ENCODE results near the gene TBC1D22A. TPM values are rescaled to one million over a fixed set of nuclear protein-coding genes. Genes with fewer than 3 reads are reported as not detected.
"Not testable (repeated sequence)": the region's sequence is repeated elsewhere in the genome, so short reads cannot be mapped to it uniquely, and the experiment has no call there.

The TBC1D22A gene
- total RNA-seq, 2 experiments from 2014 or later, result 36.0 to 38.0 TPM

DNA sequence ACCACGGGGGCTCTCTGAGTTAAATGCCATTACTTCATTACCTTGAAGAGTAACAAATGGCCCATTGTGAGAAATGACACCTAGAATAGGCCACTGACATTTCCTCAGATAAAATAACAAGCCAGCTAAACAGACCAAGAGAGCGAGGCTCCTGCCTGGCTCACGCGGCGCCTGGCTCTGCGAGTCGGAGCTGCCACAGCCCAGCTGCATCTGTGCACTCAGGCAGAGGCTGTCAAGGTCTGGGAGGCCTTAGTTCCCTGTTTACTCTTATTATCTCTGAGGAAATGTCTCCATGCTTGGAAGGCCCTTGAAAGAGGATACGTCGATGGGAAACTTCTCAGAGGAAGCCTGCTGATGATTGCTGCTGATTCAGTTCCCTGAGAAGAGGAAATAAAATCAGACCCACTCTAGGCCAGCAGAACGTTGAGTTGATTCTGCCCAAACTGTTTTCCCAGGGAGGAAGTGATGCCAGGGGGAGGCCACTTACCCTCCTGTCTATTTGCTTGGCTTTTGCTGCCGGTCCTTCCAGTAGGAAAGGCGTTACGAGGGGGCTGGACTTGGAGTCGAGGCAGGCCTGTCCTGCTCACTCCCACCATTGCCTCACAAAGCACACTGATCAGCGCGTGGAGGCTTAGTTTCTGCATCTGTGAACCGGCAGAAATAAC lies 208.8 kb downstream of the TBC1D22A start:
- Mint-ChIP-seq H3K4me1 (peaks cover 21% of the 10 kb centered on the region), H3K36me3 (ENCODE audit: low read depth) (peaks cover 12% of the 10 kb centered on the region), H3K27ac (no peak overlapping the region), H3K4me3 (no peak overlapping the region), H3K27me3 (no peaks in the 10 kb centered on the region), H3K9me3 (ENCODE audit: low read depth) (no peaks in the 10 kb centered on the region)
- intact Hi-C loops (cut with DNase I, micrococcal nuclease), result no loop called here
- ChIA-PET POLR2A (interaction anchor here (0.7 kb wide), 1 partner anchor 44 kb away, joined by 3 read pairs; no protein-coding TSS in a partner anchor), CTCF (no interaction called here)
- ATAC-seq (no peak), DNase-seq (no peak)

DNA sequence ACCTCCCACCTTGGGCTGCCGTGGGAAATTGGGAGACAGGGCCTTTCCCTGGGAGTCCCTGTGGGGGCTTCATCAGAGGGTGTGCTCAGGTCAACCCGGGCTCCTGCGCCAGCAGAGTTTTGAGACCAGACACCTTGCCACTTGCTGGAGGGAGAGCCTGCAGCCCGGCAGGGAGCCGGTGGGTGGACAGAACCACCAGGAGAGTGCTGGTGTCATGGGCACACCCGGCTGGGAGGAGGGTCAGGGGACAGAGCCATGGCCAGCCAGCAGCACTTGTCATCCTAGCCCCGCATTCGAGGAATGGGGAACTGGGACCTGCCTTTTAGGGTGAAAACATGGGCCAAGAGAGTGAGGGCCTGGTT lies 209.3 kb downstream of the TBC1D22A start:
- Mint-ChIP-seq H3K4me3 (no peak overlapping the region), H3K4me1 (peaks cover 21% of the 10 kb centered on the region), H3K27me3 (no peaks in the 10 kb centered on the region), H3K9me3 (ENCODE audit: low read depth) (no peaks in the 10 kb centered on the region), H3K27ac (no peak overlapping the region), H3K36me3 (ENCODE audit: low read depth) (peaks cover 14% of the 10 kb centered on the region)
- ChIA-PET CTCF (no interaction called here), POLR2A (no interaction called here)
- ATAC-seq (no peak), DNase-seq (no peak)
- intact Hi-C loops (cut with DNase I, micrococcal nuclease), result no loop called here

DNA sequence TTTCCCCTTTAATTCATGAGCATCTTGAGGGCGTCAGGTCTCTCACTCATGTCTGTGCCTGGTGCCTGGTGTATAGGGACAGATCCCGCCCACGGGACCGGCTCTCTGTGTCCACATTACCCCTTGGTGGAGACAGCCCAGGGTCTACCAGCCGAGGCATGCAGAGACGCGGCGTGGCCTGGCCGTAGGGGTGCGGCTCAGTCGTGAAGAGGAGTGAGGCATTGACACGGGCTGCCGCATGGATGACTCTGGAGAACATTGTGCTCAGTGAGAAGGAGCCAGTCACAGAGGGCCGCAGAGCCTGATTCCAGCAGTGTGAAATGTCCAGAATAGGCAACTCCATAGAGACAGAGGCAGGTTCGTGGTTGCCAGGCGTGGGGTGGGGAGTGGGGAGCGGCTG lies 209.8 kb downstream of the TBC1D22A start:
- H3K27ac Mint-ChIP-seq, result no peak overlapping the region
- ChIA-PET CTCF (no interaction called here), POLR2A (no interaction called here)
- intact Hi-C loops (cut with DNase I, micrococcal nuclease), result no loop called here
- H3K4me1 Mint-ChIP-seq, result peaks cover 21% of the 10 kb centered on the region
- H3K9me3 Mint-ChIP-seq (ENCODE audit: low read depth), result no peaks in the 10 kb centered on the region
- no peak overlapping the region for H3K4me3 Mint-ChIP-seq
- H3K36me3 Mint-ChIP-seq (ENCODE audit: low read depth), result peaks cover 19% of the 10 kb centered on the region
- ATAC-seq (no peak), DNase-seq (no peak)
- H3K27me3 Mint-ChIP-seq, result no peaks in the 10 kb centered on the region

DNA sequence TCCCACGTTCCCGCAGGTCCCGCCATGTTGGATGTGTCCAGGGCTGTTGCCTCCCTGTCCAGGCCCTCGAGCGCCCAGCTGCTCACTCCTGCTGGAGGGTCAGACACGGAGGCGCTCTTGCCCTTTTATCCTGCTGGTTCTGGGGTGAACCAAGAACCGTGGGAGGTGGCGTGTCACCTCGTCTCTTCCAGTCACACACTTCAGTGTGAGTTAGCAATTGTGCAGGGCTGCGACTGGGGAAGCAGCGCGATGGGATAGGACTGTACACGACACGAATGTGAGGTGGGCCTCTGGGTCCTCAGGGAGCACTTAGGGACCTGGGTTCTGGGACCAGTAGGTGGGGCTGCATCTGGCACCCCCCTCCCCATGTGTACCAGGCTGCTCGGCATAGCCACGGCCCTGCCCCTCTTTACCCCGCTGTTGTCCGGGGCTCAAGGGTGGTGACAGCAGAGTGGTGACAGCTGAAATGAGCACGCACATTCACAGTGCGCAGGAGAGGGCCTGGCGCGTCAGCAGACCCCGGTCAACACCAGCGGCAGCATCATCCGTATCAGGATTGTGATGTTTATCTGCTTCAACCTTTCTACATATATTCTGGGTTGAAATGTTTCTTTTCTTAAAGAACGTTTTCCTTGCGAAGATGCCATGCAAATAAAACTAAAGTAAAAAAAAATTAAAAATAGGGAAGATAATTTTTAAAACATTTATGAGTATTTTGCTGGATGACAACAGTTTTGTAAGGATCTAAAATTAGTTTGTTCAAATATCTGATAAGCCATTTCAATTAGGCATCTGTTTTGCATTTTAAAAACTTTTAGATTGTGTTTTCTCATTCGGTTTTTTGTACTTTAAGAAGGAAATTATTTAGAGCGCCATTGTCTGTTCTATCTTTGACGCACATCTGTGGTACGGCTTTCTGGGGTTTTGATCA lies 210.7 kb downstream of the TBC1D22A start:
- H3K27ac Mint-ChIP-seq, result no peak overlapping the region
- CTCF ChIA-PET, result no interaction called here
- intact Hi-C loops (cut with DNase I, micrococcal nuclease), result no loop called here
- no peaks in the 10 kb centered on the region for H3K27me3 Mint-ChIP-seq
- no peaks in the 10 kb centered on the region for H3K9me3 Mint-ChIP-seq (ENCODE audit: low read depth)
- ATAC-seq (no peak), DNase-seq (no peak)
- peaks cover 23% of the 10 kb centered on the region for H3K36me3 Mint-ChIP-seq (ENCODE audit: low read depth)
- H3K4me3 Mint-ChIP-seq, result no peak overlapping the region
- POLR2A ChIA-PET, result no interaction called here
- peaks cover 21% of the 10 kb centered on the region for H3K4me1 Mint-ChIP-seq

DNA sequence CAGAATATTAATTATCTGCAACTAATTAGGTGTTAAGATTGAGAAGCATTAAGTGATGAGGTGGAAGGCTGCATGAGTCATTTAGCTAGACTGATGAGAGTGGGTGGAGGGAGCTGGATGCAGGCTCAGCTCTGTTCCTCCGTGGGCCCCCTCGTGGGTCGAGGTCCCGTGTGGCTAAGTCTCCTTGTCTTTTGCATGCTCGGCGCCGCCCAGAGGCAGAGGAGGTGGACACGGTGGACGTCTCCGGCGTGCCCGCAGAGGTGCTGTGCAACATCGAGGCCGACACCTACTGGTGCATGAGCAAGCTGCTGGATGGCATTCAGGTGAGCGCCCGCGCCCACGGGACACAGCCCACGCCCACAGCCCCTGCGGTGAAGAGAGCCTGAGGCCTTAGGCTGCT lies 211.6 kb downstream of the TBC1D22A start:
- Mint-ChIP-seq H3K27me3 (no peaks in the 10 kb centered on the region), H3K9me3 (ENCODE audit: low read depth) (no peaks in the 10 kb centered on the region), H3K27ac (no peak overlapping the region), H3K4me3 (no peak overlapping the region), H3K4me1 (peaks cover 16% of the 10 kb centered on the region), H3K36me3 (ENCODE audit: low read depth) (peaks cover 28% of the 10 kb centered on the region)
- CTCF ChIA-PET, result no interaction called here
- no peak for ATAC-seq
- POLR2A ChIA-PET, result no interaction called here
- DNase-seq, result no peak
- intact Hi-C loops (cut with DNase I, micrococcal nuclease), result no loop called here

DNA sequence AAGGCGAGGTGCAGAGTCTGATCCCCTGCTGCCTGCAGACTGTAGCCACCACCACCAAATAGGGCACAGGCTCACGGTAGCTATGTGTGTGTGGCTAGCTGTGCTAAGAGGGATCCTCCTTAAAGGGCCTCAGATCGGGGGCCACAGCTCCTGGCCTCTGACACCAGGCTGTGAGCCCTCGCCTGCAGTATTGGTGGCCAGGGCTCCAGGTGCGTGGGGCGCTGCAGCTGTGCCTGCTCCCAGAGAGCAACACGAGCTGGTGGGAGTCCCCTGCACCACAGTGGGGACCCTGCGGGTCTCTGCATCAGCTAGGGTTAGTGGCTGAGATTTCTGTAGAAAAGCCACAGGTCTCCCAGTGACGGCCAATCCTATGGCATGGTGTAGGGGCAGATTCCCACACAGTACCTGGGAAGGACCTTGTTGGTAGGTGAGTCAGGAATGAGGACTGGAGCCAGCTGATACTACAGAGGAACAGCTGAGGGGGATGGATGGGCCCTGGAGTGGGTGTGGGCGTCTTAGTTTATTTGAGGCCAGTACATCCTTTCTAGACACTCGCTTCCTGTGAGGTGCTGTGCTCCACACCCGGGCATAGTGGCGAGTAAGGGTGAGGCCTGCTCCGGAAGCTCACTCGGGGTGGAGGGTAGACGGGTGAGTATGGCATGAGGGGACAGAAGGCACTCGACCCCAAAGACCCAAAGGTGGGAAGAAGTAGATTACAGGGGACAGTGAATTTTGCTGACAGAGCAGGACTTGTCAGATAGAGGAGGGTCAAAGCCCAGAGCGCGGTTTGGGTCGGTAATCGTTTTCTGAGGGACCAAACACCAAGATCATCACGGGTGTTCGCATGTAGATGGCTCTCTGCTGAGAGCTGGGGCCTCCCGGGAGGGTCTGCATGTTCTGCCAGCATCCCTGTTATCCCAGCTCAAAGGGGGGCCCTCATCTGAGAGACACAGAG lies 212.5 kb downstream of the TBC1D22A start:
- intact Hi-C loops (cut with DNase I, micrococcal nuclease), result no loop called here
- POLR2A ChIA-PET, result no interaction called here
- no peak overlapping the region for H3K27ac Mint-ChIP-seq
- no peaks in the 10 kb centered on the region for H3K9me3 Mint-ChIP-seq (ENCODE audit: low read depth)
- CTCF ChIA-PET, result no interaction called here
- H3K4me3 Mint-ChIP-seq, result no peak overlapping the region
- H3K4me1 Mint-ChIP-seq, result peaks cover 7% of the 10 kb centered on the region
- no peaks in the 10 kb centered on the region for H3K27me3 Mint-ChIP-seq
- ATAC-seq, result no peak
- peaks cover 35% of the 10 kb centered on the region for H3K36me3 Mint-ChIP-seq (ENCODE audit: low read depth)
- DNase-seq, result no peak

DNA sequence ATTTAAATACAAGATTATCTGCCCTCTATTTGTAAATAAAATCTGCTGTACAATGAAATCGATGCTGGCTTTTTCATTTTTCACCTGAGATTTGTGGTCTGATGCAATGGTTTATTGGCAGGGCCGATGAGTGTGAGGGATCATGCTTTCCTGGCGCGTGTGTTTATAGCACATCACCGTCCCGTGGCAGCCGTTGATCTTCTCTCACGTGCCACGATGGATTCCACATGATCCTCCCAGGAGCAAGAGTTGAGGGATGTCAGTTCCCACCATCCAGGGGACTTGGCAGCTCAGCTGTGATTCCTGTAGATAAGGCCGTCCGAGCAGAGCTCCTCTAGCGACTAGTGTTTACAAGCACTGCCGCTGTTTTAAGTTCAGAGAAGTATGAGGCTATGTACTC lies 213.7 kb downstream of the TBC1D22A start:
- no peaks in the 10 kb centered on the region for H3K9me3 Mint-ChIP-seq (ENCODE audit: low read depth)
- no peaks in the 10 kb centered on the region for H3K27me3 Mint-ChIP-seq
- POLR2A ChIA-PET, result no interaction called here
- intact Hi-C loops (cut with DNase I, micrococcal nuclease), result no loop called here
- CTCF ChIA-PET, result no interaction called here
- no peaks in the 10 kb centered on the region for H3K4me1 Mint-ChIP-seq
- peaks cover 35% of the 10 kb centered on the region for H3K36me3 Mint-ChIP-seq (ENCODE audit: low read depth)
- DNase-seq (no peak), ATAC-seq (no peak)
- no peak overlapping the region for H3K4me3 Mint-ChIP-seq
- no peak overlapping the region for H3K27ac Mint-ChIP-seq

DNA sequence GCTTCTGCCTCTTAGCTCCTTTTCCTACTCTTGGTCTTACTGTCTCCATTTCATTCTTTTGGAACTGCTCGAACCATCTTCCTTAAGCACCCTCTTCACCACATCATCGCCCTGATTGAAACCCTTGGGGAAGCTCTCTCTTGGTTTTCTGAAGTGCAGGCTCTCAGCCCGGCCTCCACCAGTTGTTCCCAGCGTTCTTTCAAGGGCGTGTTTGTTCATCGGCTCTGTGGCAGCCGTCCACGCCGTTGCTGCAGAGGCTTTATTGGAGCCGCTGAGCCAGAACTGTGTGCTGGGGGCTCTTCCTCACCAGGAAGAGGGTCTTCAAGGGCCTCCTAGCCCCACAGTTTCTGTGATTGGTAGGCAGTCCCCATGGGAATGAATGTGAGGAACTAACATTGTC lies 214.1 kb downstream of the TBC1D22A start:
- ATAC-seq (no peak), DNase-seq (no peak)
- H3K27ac Mint-ChIP-seq, result no peak overlapping the region
- intact Hi-C loops (cut with DNase I, micrococcal nuclease), result no loop called here
- POLR2A ChIA-PET, result no interaction called here
- H3K36me3 Mint-ChIP-seq (ENCODE audit: low read depth), result peaks cover 35% of the 10 kb centered on the region
- no peaks in the 10 kb centered on the region for H3K27me3 Mint-ChIP-seq
- CTCF ChIA-PET, result no interaction called here
- H3K4me3 Mint-ChIP-seq, result no peak overlapping the region
- no peaks in the 10 kb centered on the region for H3K4me1 Mint-ChIP-seq
- no peaks in the 10 kb centered on the region for H3K9me3 Mint-ChIP-seq (ENCODE audit: low read depth)

DNA sequence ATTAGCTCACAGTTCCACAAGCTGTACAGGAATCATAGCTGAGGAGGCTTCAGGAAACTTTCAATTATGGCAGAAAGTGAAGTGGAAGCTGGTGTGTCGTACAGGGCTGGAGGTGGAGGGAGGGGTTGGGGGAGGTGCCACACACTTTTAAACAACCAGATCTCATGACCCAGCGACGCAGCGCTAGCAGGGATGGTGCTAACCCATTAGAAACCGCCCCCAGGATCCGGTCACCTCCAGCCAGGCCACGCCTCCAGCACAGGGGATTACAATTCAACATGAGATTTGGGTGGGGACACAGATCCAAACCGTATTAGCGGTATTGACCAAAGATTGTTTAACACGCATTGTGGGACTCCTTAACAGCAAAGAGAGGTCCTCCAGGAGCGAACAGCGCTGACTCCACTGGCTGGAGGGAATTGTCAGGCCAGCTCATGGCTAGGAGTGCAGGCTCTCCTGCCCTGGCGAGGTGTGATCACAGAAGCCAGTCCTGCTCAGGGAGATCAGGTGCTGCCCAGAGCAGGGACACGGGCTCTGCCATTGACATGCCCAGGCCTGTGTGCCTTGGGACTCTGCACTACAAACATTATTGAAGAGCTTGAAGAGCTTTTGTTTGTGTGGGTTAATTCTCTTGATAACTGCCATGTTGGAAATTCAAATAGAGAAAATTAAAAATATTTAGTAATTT lies 215.3 kb downstream of the TBC1D22A start:
- Mint-ChIP-seq H3K9me3 (ENCODE audit: low read depth) (no peaks in the 10 kb centered on the region), H3K27me3 (no peaks in the 10 kb centered on the region), H3K27ac (no peak overlapping the region), H3K4me3 (no peak overlapping the region), H3K4me1 (no peaks in the 10 kb centered on the region), H3K36me3 (ENCODE audit: low read depth) (peaks cover 35% of the 10 kb centered on the region)
- ChIA-PET POLR2A (no interaction called here), CTCF (no interaction called here)
- intact Hi-C loops (cut with DNase I, micrococcal nuclease), result no loop called here
- DNase-seq, result no peak
- ATAC-seq, result no peak

DNA sequence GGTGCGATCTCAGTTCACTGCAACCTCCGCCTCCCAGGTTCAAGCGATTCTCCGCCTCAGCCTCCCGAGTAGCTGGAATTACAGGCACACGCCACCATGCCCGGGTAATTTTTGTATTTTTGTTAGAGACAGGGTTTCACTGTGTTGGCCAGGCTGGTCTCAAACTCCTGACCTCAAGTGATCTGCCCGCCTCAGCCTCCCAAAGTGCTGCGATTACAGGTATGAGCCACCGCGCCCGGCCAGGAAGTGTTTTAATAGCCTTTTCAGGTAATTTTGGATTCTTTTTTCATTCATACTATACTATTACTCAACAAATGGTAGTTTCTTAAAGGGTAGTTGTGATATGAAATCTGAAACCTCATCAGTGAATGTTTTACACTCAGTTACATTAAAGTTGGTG lies 216.2 kb downstream of the TBC1D22A start:
- DNase-seq; H3K9me3 Mint-ChIP-seq (ENCODE audit: low read depth); POLR2A ChIA-PET; CTCF ChIA-PET; H3K4me3 Mint-ChIP-seq; H3K27me3 Mint-ChIP-seq; ATAC-seq; H3K27ac Mint-ChIP-seq; H3K4me1 Mint-ChIP-seq; intact Hi-C loops (cut with DNase I, micrococcal nuclease): not testable (repeated sequence)
- peaks cover 35% of the 10 kb centered on the region for H3K36me3 Mint-ChIP-seq (ENCODE audit: low read depth)

DNA sequence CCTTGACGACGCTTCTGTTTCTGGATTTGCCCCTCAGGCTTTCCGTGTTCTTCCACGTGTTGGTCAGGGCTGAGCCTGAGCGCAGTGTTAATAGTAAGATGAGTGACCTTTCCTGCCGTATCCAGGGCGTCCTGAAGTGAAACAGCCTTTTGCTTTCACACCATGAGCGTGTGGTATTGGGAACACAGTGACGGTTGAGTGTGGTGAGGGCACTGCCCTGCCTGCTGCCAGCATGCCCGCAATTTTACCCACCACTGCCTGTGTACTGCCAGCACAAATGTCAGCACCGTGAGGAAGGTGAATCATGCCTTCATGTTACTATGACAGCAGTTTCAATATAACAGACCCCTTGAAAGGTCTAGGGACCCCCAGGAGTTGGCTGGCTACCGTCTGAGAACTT lies 217.1 kb downstream of the TBC1D22A start:
- no peak overlapping the region for H3K4me3 Mint-ChIP-seq
- ATAC-seq (no peak), DNase-seq (no peak)
- H3K4me1 Mint-ChIP-seq, result no peaks in the 10 kb centered on the region
- no peaks in the 10 kb centered on the region for H3K27me3 Mint-ChIP-seq
- CTCF ChIA-PET, result no interaction called here
- H3K36me3 Mint-ChIP-seq (ENCODE audit: low read depth), result peaks cover 35% of the 10 kb centered on the region
- intact Hi-C loops (cut with DNase I, micrococcal nuclease), result no loop called here
- H3K9me3 Mint-ChIP-seq (ENCODE audit: low read depth), result no peaks in the 10 kb centered on the region
- H3K27ac Mint-ChIP-seq, result no peak overlapping the region
- POLR2A ChIA-PET, result no interaction called here

All from activated CD4-positive, alpha-beta T cell treated with anti-CD3 and anti-CD28 coated beads for 36 hours (primary cell).